ENCODE data around the gene PRR29.

The PRR29 gene

GRCh38 chr17:64051153-64051552 lies 53.0 kb downstream of the PRR29 start:
- TF ChIP-seq TAF1 (IDR thresholded peaks at IDR 0.05; ENCODE audit: borderline replicate concordance, insufficient read depth, low read length) (no peak), SIN3A (IDR thresholded peaks at IDR 0.05; ENCODE audit: borderline replicate concordance, insufficient read depth, low read length) (no peak), REST (IDR thresholded peaks at IDR 0.05; ENCODE audit: insufficient read depth in 1 of 2, low read depth in 2 of 2, low read length in 2 of 2) (no peak), POLR2AphosphoS5 (IDR thresholded peaks at IDR 0.05; ENCODE audit: low read depth, low read length) (no peak), FOXP2 (optimal IDR thresholded peaks at IDR 0.05; ENCODE audit: borderline replicate concordance, extremely low read depth, extremely low read length, insufficient read depth) (no peak)

GRCh38 chr17:64053101-64053500 lies 55.0 kb downstream of the PRR29 start:
- TF ChIP-seq FOXP2 (optimal IDR thresholded peaks at IDR 0.05; ENCODE audit: borderline replicate concordance, extremely low read depth, extremely low read length, insufficient read depth), result no peak
- no peak for TF ChIP-seq SIN3A (IDR thresholded peaks at IDR 0.05; ENCODE audit: borderline replicate concordance, insufficient read depth, low read length)
- TF ChIP-seq TAF1 (IDR thresholded peaks at IDR 0.05; ENCODE audit: borderline replicate concordance, insufficient read depth, low read length), result no peak
- TF ChIP-seq REST (IDR thresholded peaks at IDR 0.05; ENCODE audit: insufficient read depth in 1 of 2, low read depth in 2 of 2, low read length in 2 of 2), result no peak
- no peak for TF ChIP-seq POLR2AphosphoS5 (IDR thresholded peaks at IDR 0.05; ENCODE audit: low read depth, low read length)

Measured in PFSK-1 (cell line).